Colonic mucosa (tissue), 4 donors: ENCODE measurements around the gene MVK. TPM values are rescaled to one million over a fixed set of nuclear protein-coding genes. Genes with fewer than 3 reads are reported as not detected.

Experiments
- DNase-seq: peaks from one replicate; pipeline ENCODE4 v3.0.0-alpha.2; 2020
- H3K27ac ChIP-seq: fragments of 200-600 bp; one replicate; pipeline ENCODE4 v1.8.0; 2021
- H3K27me3 ChIP-seq: fragments of 200-600 bp; one replicate; pipeline ENCODE4 v1.8.0; 2021
- H3K36me3 ChIP-seq: fragments of 200-600 bp; one replicate; pipeline ENCODE4 v1.8.0; 2021
- H3K4me1 ChIP-seq: fragments of 200-600 bp; one replicate; pipeline ENCODE4 v1.8.0; 2021; ENCODE audit warnings: mild to moderate bottlenecking
- H3K4me3 ChIP-seq: fragments of 200-600 bp; one replicate; pipeline ENCODE4 v1.8.0; 2021
- H3K9ac ChIP-seq, 2 donors: one replicate each; pipeline ENCODE4 v1.7.0; 2013; ENCODE audit warnings: control low read depth in 2 of 2, low read depth in 2 of 2, low read length in 2 of 2
- H3K9me3 ChIP-seq: fragments of 200-600 bp; one replicate; pipeline ENCODE4 v1.8.0; 2021
- intact Hi-C: fragments of 100-400 bp; cut with DNase I; formaldehyde crosslinking; loops from one replicate; pipeline ENCODE4 v1.14.1; 2022
- total RNA-seq, 2 donors: library from RNA; stranded (reverse); fragmentation: NEBNext Ultra II Directional in 1 of 2; extraction: Animal tissue kit (Norgen Biotek cat#: 25700) in 1 of 2; gene quantifications; one replicate each; pipeline ENCODE4 v1.2.1, GENCODE V29; 2021
- TF ChIP-seq, protein P1 (sequence below): fragments of 200-600 bp; IDR thresholded peaks from one replicate; pipeline ENCODE4 v1.8.0; 2022; ENCODE audit warnings: antibody characterized with exemption, mild to moderate bottlenecking
- donor health status: healthy.
- donor health status: DM: no; HTN: no; CAD: no.
- donor health status: DM: no; HTN: no; CAD: no.

MVK gene
- total RNA-seq, 2 donors from 2014 or later, result 29.6 to 38.9 TPM

DNA sequence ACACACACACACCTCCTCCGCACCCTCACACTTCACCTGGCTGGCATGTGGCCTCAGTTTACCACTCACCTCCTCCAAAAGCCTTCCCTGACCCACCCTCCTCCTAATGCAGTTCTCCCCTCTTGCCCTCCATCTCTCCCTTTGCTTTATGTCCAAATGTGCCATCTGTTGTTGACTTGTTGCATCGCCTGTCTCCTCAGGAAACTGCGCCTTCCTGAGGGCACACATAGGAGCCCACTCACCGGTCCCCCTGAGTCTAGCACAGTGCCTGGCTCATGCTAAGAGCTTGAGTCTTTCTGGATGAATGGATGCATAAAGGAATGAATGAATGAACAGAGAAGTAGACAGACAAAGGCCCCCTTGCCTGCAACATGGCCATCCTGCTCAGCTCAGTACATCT, 34.0 kb downstream of the MVK start:
- Histone ChIP-seq H3K4me1 (no peaks in the 10 kb centered on the region), H3K27ac (no peak overlapping the region), H3K36me3 (no peaks in the 10 kb centered on the region), H3K9me3 (no peaks in the 10 kb centered on the region), H3K4me3 (no peak overlapping the region), H3K9ac (no peak overlapping the region), H3K27me3 (no peaks in the 10 kb centered on the region)
- TF ChIP-seq, protein P1, sequence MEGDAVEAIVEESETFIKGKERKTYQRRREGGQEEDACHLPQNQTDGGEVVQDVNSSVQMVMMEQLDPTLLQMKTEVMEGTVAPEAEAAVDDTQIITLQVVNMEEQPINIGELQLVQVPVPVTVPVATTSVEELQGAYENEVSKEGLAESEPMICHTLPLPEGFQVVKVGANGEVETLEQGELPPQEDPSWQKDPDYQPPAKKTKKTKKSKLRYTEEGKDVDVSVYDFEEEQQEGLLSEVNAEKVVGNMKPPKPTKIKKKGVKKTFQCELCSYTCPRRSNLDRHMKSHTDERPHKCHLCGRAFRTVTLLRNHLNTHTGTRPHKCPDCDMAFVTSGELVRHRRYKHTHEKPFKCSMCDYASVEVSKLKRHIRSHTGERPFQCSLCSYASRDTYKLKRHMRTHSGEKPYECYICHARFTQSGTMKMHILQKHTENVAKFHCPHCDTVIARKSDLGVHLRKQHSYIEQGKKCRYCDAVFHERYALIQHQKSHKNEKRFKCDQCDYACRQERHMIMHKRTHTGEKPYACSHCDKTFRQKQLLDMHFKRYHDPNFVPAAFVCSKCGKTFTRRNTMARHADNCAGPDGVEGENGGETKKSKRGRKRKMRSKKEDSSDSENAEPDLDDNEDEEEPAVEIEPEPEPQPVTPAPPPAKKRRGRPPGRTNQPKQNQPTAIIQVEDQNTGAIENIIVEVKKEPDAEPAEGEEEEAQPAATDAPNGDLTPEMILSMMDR, result no peak
- DNase-seq, result no peak
- intact Hi-C loops, result no loop called here

DNA sequence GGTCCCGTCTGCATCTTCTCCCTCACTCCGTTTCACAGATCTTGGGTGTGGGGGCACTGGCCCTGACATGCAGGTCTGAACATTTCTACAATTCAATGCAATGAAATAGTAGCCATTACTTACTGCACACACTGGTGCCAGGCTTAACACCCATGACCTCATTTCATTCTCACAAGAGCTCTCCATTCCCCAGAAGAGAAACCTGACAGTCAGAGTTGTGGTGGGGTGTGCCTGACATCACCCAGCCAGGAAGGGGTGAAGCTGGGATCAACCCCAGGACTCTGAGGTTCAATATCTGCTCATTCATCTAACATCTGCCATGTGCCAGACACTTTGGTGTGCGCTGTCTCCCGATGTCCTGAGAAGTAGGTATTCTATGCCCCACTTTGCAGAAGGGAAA, 34.7 kb downstream of the MVK start:
- no peak overlapping the region for H3K9ac ChIP-seq
- no peaks in the 10 kb centered on the region for H3K36me3 ChIP-seq
- no peaks in the 10 kb centered on the region for H3K27me3 ChIP-seq
- intact Hi-C loops, result no loop called here
- H3K9me3 ChIP-seq, result no peaks in the 10 kb centered on the region
- TF ChIP-seq, protein P1, result no peak
- no peaks in the 10 kb centered on the region for H3K4me1 ChIP-seq
- no peak overlapping the region for H3K27ac ChIP-seq
- H3K4me3 ChIP-seq, result no peak overlapping the region
- no peak for DNase-seq

DNA sequence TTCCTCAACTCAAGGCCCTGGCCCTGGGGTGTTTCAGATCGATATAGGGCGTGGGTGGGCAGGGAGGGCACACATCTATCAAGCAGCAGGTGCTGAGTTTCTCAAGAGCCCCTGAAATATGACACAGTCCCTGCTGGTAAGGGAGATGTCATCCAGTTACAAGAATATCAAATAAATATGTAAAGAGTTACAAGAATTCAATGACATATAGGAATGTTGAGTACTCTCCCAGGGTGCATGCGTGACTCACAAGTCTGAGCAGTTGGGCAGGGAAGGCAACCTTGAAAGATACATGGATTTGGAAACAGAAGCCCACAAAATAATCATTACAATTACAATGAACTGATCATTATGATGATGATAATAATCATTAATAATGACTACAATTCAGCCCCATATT, 35.2 kb downstream of the MVK start:
- Histone ChIP-seq H3K36me3 (no peaks in the 10 kb centered on the region), H3K27me3 (no peaks in the 10 kb centered on the region), H3K4me3 (no peak overlapping the region), H3K27ac (no peak overlapping the region), H3K9ac (no peak overlapping the region), H3K9me3 (no peaks in the 10 kb centered on the region), H3K4me1 (no peaks in the 10 kb centered on the region)
- no peak for DNase-seq
- intact Hi-C loops, result no loop called here
- TF ChIP-seq, protein P1, result no peak

DNA sequence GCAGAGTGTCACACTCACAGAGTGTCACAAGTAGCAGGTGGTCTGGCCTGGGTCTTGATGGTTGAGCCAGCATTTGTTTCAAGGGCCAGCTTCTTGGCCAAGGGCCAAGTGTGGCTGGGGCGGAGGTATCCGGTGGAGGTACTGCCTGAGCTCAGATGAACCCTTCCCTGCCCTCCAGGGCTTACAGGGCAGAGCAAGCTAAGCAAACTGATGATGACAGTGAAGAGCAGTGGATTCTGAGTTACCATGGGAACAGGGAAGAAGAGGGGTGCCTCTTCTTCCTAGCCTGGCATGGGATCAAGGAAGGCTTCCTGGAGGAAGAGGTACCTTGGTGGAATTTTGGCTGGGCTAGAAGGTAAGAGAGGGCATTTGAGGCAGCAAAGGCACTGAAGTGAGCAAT, 35.7 kb downstream of the MVK start:
- intact Hi-C loops, result no loop called here
- no peaks in the 10 kb centered on the region for H3K27me3 ChIP-seq
- H3K4me1 ChIP-seq, result no peaks in the 10 kb centered on the region
- no peak overlapping the region for H3K27ac ChIP-seq
- no peak for DNase-seq
- H3K9me3 ChIP-seq, result no peaks in the 10 kb centered on the region
- TF ChIP-seq, protein P1, result no peak
- no peak overlapping the region for H3K4me3 ChIP-seq
- H3K9ac ChIP-seq, result no peak overlapping the region
- H3K36me3 ChIP-seq, result no peaks in the 10 kb centered on the region

DNA sequence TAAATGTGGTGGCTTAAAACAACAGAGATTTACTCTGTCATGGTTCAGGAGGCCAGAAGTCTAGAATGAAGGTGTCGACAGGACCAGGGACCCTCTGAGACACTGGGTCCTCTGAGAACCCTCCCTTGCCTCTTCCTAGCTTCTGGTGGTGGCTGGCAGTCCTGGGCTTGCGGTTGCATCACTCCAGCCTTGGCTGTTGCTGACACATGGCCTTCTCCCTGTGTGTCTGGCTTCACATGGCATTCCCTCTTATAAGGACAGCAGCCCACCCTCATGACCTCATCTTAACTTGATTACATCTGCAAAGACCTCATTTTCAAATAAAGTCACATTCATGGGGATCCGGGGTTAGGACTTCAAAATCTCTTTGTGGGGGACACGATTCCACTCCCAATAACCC, 36.9 kb downstream of the MVK start:
- Histone ChIP-seq H3K27me3 (no peaks in the 10 kb centered on the region), H3K4me1 (no peaks in the 10 kb centered on the region), H3K9ac (no peak overlapping the region), H3K9me3 (no peaks in the 10 kb centered on the region), H3K4me3 (no peak overlapping the region), H3K36me3 (no peaks in the 10 kb centered on the region), H3K27ac (no peak overlapping the region)
- intact Hi-C loops, result no loop called here
- TF ChIP-seq, protein P1, result no peak
- DNase-seq, result no peak

DNA sequence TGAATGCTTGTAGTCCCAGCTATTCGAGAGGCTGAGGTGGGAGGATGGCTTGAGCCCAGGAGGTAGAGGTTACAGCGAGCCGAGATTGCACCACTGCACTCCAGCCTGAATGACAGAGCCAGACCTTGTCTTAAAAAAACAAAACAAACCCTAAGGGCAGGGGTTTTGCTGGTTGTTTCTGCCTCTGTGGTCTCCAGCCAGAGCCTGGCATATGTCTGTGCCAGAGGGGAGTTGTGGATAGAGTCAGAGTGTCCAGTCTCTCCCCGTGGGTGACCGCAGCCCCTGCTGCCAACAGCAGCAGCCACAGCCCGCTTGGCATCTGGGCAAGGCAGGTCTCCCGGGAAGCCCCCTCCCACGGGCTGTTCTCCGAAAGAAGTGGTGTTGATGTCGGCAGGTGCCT, 37.6 kb downstream of the MVK start:
- H3K27ac ChIP-seq, result no peak overlapping the region
- no peaks in the 10 kb centered on the region for H3K36me3 ChIP-seq
- H3K4me3 ChIP-seq, result no peak overlapping the region
- DNase-seq, result no peak
- intact Hi-C loops, result no loop called here
- no peaks in the 10 kb centered on the region for H3K4me1 ChIP-seq
- no peaks in the 10 kb centered on the region for H3K27me3 ChIP-seq
- TF ChIP-seq, protein P1, result no peak
- no peaks in the 10 kb centered on the region for H3K9me3 ChIP-seq
- no peak overlapping the region for H3K9ac ChIP-seq
